COLO829 (cell line): ENCODE results near the gene CEP76.
"Not testable (repeated sequence)": the region's sequence is repeated elsewhere in the genome, so short reads cannot be mapped to it uniquely, and the experiment has no call there.

Experiments used
- DNase-seq: peaks from one replicate; pipeline ENCODE4 v3.0.0; 2012; ENCODE audit warnings: low spot score

CEP76 gene

DNA sequence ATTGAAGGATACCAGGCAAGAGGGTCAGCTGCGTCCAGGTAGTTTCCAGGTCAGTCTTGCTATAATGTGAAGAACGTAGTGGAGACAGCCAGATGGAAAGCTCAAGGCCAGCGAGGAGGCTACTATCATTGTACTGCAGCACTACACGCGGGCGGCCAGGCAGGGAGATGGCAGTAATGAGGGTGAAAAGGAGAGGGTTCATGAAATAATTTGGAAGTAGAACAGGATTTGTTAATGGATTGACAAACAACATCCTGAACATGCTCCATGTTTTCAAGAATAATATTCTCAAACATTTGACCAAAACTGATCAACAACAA, 61.7 kb downstream of the CEP76 start:
- DNase-seq, result no peak

GRCh38 chr18:12639990-12640880, 62.3 kb downstream of the CEP76 start:
- no peak for DNase-seq

DNA sequence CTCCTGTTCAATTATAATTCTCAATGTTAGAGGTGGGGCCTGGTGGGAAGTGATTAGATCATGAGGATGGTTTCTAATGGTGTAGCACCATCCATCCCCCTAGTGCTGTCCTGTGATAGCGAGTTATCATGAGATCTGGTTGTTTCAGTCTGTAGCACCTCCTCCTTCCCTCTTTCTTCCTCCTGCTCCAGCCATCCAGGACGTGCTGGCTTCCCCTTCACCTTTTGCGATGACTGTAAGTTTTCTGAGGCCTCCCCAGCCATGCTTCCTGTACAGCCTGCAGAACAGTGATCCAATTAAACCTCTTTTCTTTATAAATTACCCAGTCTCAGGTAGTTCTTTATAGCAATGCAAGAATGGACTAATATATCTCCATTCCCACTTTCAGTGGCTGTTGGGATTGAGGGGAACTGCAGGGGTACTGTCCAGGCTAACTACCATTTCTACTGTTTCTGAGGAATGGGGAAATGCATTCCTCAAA, 63.8 kb downstream of the CEP76 start:
- no peak for DNase-seq

GRCh38 chr18:12637901-12638643, 64.5 kb downstream of the CEP76 start:
- DNase-seq, result no peak

GRCh38 chr18:12637393-12637792, 65.1 kb downstream of the CEP76 start:
- DNase-seq, result no peak

DNA sequence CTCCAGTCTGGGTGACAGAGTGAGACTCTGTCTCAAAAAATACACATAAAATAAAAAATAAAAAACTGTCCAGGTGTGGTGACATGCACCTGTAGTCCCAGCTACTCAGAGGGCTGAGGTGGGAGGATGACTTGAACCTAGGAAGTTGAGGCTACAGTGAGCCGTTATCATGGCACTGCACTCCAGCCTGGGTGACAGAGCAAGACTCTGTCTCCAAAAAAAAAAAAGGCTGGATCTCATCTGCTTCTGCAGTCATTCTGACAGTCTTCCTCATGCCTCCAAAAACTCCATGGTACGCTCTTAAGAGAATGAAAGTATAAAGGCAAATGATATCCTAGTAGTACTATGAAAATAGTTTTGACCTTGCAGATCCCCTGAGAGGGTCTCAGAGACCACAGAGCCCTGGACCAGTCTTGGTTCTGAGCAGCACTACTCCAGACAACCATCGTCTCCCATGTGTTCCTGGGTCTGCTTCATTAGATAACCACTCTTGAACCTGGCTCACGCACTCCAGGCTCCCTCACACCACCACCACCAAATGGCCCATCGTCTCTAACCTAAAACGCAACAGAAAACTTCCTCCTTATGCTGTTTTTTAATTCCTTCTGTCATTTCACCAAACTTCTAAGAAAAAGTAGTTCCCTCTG, 70.6 kb downstream of the CEP76 start:
- DNase-seq, result no peak

DNA sequence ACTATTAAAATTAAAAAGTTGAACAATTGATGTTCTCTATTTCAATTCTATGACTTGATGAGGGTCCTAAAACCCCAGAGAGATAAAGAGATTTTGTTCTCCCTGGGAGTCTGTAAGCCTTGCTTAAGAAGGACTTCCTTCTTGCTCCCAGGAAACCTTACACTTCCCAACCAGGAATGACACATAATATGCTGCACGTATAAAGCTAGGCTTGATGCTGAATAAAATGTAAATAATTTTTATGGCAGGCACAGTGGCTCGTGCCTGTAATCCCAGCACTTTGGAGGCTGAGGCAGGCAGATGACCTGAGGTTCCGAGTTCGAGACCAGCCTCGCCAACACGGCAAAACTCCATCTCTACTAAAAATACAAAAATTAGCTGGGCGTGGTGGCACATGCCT, 72.4 kb downstream of the CEP76 start:
- no peak for DNase-seq

- DNase-seq, result peak; percentile 21
Observed at GRCh38 chr18:12628706-12629702, 73.5 kb downstream of the CEP76 start.

DNA sequence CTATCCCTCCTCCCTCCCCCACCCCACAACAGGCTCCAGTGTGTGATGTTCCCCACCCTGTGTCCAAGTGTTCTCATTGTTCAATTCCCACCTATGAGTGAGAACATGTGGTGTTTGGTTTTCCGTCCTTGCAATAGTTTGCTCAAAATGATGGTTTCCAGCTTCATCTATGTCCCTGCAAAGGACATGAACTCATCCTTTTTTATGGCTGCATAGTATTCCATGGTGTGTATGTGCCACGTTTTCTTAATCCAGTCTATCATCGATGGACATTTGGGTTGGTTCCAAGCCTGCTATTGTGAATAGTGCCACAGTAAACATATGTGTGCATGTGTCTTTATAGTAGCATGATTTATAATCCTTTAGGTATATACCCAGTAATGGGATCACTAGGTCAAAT, 75.3 kb downstream of the CEP76 start:
- DNase-seq, result not testable (repeated sequence)

GRCh38 chr18:12625241-12625640, 77.3 kb downstream of the CEP76 start:
- no peak for DNase-seq
